Measurements from ENCODE around the gene MX2. TPM values are rescaled to one million over a fixed set of nuclear protein-coding genes. Genes with fewer than 3 reads are reported as not detected.
A peak's percentile ranks its signal among the peaks of the same experiment; 100 is the strongest.

The MX2 gene
- total and polyA plus RNA-seq, 2 of the 4 experiments (the other 2 are of a cell fraction) = 0.53 to 0.54 TPM

DNA sequence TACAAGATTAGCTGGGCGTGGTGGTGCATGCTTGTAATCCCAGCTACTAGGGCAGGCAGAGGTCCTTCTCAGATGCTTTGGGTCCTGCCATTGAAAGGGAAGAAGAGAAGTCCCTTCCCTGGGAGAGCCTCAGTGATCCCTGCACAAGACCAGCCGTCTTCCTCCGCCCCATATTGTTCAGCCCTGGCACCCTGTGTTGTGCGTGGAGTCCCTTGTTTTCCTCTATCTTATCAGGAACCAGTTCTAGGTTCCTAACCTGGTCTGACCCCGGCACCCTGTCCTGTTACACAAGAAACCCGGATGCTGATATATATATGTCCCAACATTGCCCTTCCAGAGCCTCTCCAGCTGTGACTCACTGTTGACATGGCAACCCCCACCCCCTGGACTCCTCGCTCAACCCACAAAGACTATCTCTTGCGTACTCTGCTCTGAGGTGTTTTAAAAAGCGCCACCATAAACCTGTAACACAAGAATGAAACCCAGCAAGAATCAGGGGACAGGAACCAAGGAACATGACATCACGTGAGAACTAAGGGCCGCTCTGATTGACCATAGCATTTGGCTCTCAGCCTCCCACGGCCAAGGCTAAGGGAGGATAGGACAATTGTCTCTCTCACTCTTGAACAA is 4.8 kb downstream of the MX2 start:
- H2AK9ac ChIP-seq (replicated peaks; ENCODE audit: low read depth, low read length, poor library complexity) = no peak overlapping the region
- no peak overlapping the region for H3K56ac ChIP-seq (ENCODE audit: extremely low read depth, insufficient read depth, low read length)
- H3K27ac ChIP-seq (ENCODE audit: insufficient read depth, low read length) = no peak overlapping the region
- H3K9ac ChIP-seq (ENCODE audit: low read depth, low read length) = no peak overlapping the region
- H2BK15ac ChIP-seq (ENCODE audit: low read depth, low read length) = no peak overlapping the region
- in situ Hi-C loops (cut with MboI; ENCODE audit: low sequenced_read_pairs) = no loop called here
- H4K91ac ChIP-seq (ENCODE audit: insufficient read depth, low read depth, low read length) = no peak overlapping the region
- no peak overlapping the region for H4K8ac ChIP-seq (ENCODE audit: low read depth in 2 of 2, low read length in 2 of 2)
- H2BK120ac ChIP-seq (ENCODE audit: low read depth, low read length) = no peak overlapping the region
- ChIA-PET CTCF (no interaction called here), POLR2A (ENCODE audit: unreplicated experiment) (no interaction called here)
- peaks cover 8% of the 10 kb centered on the region for H3K4me1 ChIP-seq (ENCODE audit: control insufficient read depth, insufficient read depth, low read length)
- H3K27me3 ChIP-seq (ENCODE audit: control insufficient read depth, insufficient read depth, low read length) = no peaks in the 10 kb centered on the region; the same call in 1 of the 2 replicates
- H4K5ac ChIP-seq (ENCODE audit: low read depth, low read length) = no peak overlapping the region
- no peak overlapping the region for H3K14ac ChIP-seq (replicated peaks; ENCODE audit: low read depth, low read length)
- peak; percentile 73 for DNase-seq
- 0 out of 2 replicates have a peak overlapping the region, but pooled peaks have one; percentile 23 for H3K4me2 ChIP-seq (ENCODE audit: low read depth, low read length)
- H2AFZ ChIP-seq (replicated peaks; ENCODE audit: low read length, poor library complexity) = no peak overlapping the region
- H3K9me3 ChIP-seq (ENCODE audit: control insufficient read depth, insufficient read depth, low read length) = no peaks in the 10 kb centered on the region; the same call in 1 of the 2 replicates
- no peaks in the 10 kb centered on the region for H3K9me1 ChIP-seq (ENCODE audit: insufficient read depth, low read length)
- BruUV-seq (replicated peaks) = no TSS peak
- TF ChIP-seq MAFK (IDR thresholded peaks at IDR 0.05; ENCODE audit: low read depth, low read length) (no peak), BHLHE40 (IDR thresholded peaks at IDR 0.05; ENCODE audit: low read depth, low read length) (no peak), CEBPB (IDR thresholded peaks at IDR 0.05; ENCODE audit: low read depth, low read length) (peak; percentile 75), FOS (IDR thresholded peaks at IDR 0.05; ENCODE audit: low read depth, low read length) (0 out of 2 replicates have a peak, but pooled peaks have one; percentile 20), SMC3 (IDR thresholded peaks at IDR 0.05; ENCODE audit: low read depth, low read length) (no peak)
- TF ChIP-seq, protein P1, sequence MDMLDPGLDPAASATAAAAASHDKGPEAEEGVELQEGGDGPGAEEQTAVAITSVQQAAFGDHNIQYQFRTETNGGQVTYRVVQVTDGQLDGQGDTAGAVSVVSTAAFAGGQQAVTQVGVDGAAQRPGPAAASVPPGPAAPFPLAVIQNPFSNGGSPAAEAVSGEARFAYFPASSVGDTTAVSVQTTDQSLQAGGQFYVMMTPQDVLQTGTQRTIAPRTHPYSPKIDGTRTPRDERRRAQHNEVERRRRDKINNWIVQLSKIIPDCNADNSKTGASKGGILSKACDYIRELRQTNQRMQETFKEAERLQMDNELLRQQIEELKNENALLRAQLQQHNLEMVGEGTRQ (IDR thresholded peaks at IDR 0.05; ENCODE audit: low read depth, low read length) = no peak
- dilution Hi-C loops (cut with HindIII; ENCODE audit: low sequenced_read_pairs, unreplicated experiment) = no loop called here
- intact Hi-C loops (cut with micrococcal nuclease) = no loop called here
- H4K20me1 ChIP-seq (ENCODE audit: insufficient read depth, low read length) = no peaks in the 10 kb centered on the region
- no peak overlapping the region for H2BK20ac ChIP-seq (ENCODE audit: low read depth, low read length)
- WGBS, 2 experiments (ENCODE audit: extremely low coverage in 2 of 2, insufficient read length in 1 of 2) = 75% methylated on average over 2 of the region's 12 CpGs; no CpG with 5 or more reads in 1 of the 2 experiments
- no peak overlapping the region for H3K23ac ChIP-seq (ENCODE audit: low read depth, low read length)
- peak; percentile 57; the same call in 1 of the 2 replicates for ATAC-seq (ENCODE audit: low read depth)
- H2BK5ac ChIP-seq (ENCODE audit: low read depth, low read length, poor library complexity, severe bottlenecking) = no peak overlapping the region
- no peak overlapping the region for H3K4ac ChIP-seq (ENCODE audit: low read depth, low read length)
- no peak overlapping the region for H3K4me3 ChIP-seq (ENCODE audit: insufficient read depth, low read depth, low read length)
- H3K79me1 ChIP-seq (ENCODE audit: low read depth in 1 of 2, low read length in 2 of 2) = no peaks in the 10 kb centered on the region
- no peak overlapping the region for H2AK5ac ChIP-seq (ENCODE audit: low read depth, low read length)
- no peaks in the 10 kb centered on the region for H3K36me3 ChIP-seq (ENCODE audit: control insufficient read depth, insufficient read depth, low read length)
- H3K18ac ChIP-seq (ENCODE audit: low read depth, low read length) = no peak overlapping the region
